NCI-H524 (cell line): Measurements from ENCODE around the gene SRC.

Source experiments
- DNase-seq, 2 experiments: peaks; one replicate each; lab custom pipeline; 2025; lab: John Stamatoyannopoulos, UW

The SRC gene

GRCh38 chr20:37453288-37453687, 107.3 kb downstream of the SRC start:
- no peak for DNase-seq

DNA sequence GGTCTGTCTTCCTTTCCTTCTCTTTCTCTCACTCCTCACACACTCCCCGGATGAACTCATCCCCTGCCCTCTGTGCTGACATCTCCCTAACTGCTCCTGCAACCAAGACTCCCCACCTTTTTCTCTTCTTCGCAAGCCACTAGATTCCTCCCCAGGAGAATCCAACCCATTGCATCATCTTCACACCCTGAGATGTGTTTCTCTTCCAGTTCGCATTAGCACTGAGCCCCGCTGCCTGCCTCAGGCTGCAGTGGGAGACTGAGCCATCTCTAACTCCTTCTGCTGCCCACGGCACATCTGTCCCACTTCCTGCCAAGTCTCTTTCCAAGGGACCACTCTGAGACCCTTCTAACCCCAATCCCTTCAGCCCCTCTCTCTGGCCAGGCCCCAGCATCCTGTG, 107.9 kb downstream of the SRC start:
- DNase-seq: no peak

DNA sequence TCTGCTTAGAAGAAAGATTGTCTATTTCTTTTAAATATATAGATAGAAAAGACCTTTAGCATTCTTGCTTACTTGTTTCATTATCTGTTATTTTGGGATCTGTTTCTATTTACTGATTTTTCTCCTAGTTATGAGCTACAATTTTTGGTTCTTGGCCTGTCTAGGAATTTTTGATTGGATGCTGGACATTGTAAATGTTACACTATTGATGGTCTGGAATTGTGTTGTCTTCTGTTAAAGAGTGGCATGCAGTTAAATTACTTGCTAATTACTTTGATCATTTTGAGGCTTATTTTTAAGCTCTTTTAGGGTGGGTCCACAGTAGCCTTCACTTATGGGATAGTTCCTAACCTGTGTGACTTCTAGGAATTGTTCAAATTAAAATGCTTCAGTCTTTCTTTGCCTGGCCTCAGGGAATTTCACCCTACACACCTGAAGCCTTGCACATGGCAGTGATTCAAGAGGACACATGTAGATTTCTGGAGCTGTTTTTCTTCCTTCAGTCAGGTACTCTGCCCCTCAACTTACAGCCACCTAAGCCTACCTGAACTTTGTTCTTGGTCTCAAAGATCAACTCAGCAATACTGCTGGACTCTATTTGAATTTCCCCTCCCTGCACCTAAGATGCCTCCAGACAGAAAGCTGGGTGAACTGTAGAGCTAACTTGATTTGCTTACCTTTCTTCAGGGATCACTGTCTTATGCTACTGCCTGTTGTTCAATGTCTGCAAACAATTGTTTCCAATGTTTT, 108.9 kb downstream of the SRC start:
- no peak for DNase-seq
